CD4-positive, CD25-positive, alpha-beta regulatory T cell (primary cell): ENCODE measurements around the gene COL5A1. TPM values are rescaled to one million over a fixed set of nuclear protein-coding genes. Genes with fewer than 3 reads are reported as not detected.

Source experiments
- ATAC-seq, 2 donors: fragments of 150-1000 bp; cut with Tn5 transposase; one replicate each; pipeline ENCODE4 v1.10.0; 2021; ENCODE audit warnings: low read depth in 2 of 2, moderate number of reproducible peaks in 2 of 2, moderate library complexity in 1 of 2
- DNase-seq, 3 donors: peaks; one replicate each; pipeline versions ENCODE4 v3.0.0 to v3.0.0-alpha.2; 2012 to 2022; ENCODE audit warnings: mixed read lengths in 1 of 3
- H3K27ac ChIP-seq: one replicate; pipeline ENCODE4 v1.7.0; 2013; ENCODE audit warnings: mild to moderate bottlenecking, low read length; ENCODE audit not compliant: insufficient read depth, poor library complexity, severe bottlenecking
- H3K27me3 ChIP-seq: one replicate; pipeline ENCODE4 v1.7.0; 2013; ENCODE audit warnings: low read length; ENCODE audit not compliant: control insufficient read depth, insufficient read depth
- H3K36me3 ChIP-seq: one replicate; pipeline ENCODE4 v1.7.0; 2013; ENCODE audit warnings: mild to moderate bottlenecking, low read length, moderate library complexity; ENCODE audit not compliant: control insufficient read depth, insufficient read depth
- H3K4me1 ChIP-seq: 2 replicates; pipeline ENCODE4 v1.7.0; 2013; ENCODE audit warnings: mild to moderate bottlenecking, low read length; ENCODE audit not compliant: insufficient read depth, control insufficient read depth, poor library complexity, severe bottlenecking
- H3K4me3 ChIP-seq: one replicate; pipeline ENCODE4 v1.7.0; 2013; ENCODE audit warnings: low read depth, mild to moderate bottlenecking, low read length, moderate library complexity
- H3K9me3 ChIP-seq, 2 experiments: 1 replicate in 1 of 2; 2 replicates in 1 of 2; pipeline ENCODE4 v1.7.0; 2013; ENCODE audit warnings: low read length in 2 of 2, mild to moderate bottlenecking in 1 of 2, moderate library complexity in 1 of 2; ENCODE audit not compliant: control insufficient read depth in 2 of 2
- H3K27ac Mint-ChIP-seq, 3 donors: one replicate each; pipeline ENCODE4 v1.8.0; 2020 to 2022; ENCODE audit warnings: mild to moderate bottlenecking in 3 of 3, mixed read lengths in 3 of 3, moderate library complexity in 2 of 3
- H3K27me3 Mint-ChIP-seq: one replicate; pipeline ENCODE4 v1.8.0; 2022; ENCODE audit warnings: mild to moderate bottlenecking, mixed read lengths
- H3K36me3 Mint-ChIP-seq: one replicate; pipeline ENCODE4 v1.8.0; 2020; ENCODE audit warnings: mixed read lengths
- H3K4me1 Mint-ChIP-seq, 4 donors: one replicate each; pipeline ENCODE4 v1.8.0; 2020 to 2022; ENCODE audit warnings: mixed read lengths in 4 of 4, mild to moderate bottlenecking in 1 of 4
- H3K4me3 Mint-ChIP-seq, 4 donors: one replicate each; pipeline ENCODE4 v1.8.0; 2020 to 2022; ENCODE audit warnings: mild to moderate bottlenecking in 4 of 4, mixed read lengths in 4 of 4, moderate library complexity in 3 of 4
- H3K9me3 Mint-ChIP-seq, 7 donors: one replicate each; pipeline ENCODE4 v1.8.0; 2020 to 2022; ENCODE audit warnings: mixed read lengths in 7 of 7, mild to moderate bottlenecking in 3 of 7, moderate library complexity in 2 of 7
- polyA plus RNA-seq, 4 donors: library from polyadenylated mRNA; unstranded; fragments of 300-500 nt; fragmentation: Illumina TruSeq; gene quantifications; one replicate each; pipeline ENCODE4 v1.2.3, GENCODE V29; 2021
- total RNA-seq: library from RNA; stranded (reverse); gene quantifications from one replicate; pipeline ENCODE4 v1.2.3, GENCODE V29; 2022

Gene COL5A1
- total and polyA plus RNA-seq, 5 donors from 2014 or later, result 0.02 to 1.7 (median 0.10) TPM; not detected in 2

DNA sequence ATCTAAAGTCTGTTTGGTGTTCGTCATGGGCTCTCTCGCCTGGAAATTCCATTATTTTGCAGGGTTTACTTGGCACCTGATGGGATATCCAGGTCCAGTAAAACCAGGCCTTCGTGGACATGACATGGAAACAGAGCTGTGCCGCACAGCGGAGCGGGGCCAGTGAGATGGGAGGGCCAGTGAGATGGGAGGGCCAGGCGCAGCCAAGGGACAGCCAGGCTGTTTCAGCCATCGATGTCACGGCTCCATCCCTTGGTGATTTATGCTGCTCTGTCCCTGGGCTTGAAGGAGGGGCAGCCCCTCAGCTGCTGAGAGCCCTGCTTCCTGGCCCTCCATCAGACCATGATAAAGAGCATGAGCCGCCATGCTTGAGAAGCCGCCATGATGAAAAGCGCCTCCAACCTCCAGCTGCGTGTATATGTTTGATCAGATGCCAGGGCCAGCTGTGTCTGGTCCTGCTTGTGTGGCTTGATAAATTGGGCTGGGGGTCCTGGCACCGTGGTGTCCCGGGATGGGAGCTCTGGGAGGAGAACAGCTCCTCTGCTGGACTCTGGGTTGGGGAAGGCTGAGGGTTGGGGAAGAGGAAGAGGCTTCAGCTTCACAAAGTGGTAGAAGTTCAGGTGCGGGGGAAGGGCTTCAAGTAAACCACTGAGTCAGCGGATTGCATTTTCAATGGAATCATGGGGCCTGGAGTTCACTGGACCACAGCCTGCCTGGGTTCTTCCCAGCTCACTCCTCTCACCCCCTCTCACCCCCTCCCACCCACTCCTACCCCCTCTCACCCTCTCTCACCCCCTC, 6.1 kb upstream of the COL5A1 start:
- Mint-ChIP-seq H3K36me3 (no peaks in the 10 kb centered on the region), H3K4me1 (peaks cover 0 to 2% (median 0%) of the 10 kb centered on the region in 4 donors), H3K4me3 (no peak overlapping the region), H3K27ac (no peak overlapping the region), H3K9me3 (peaks cover 0 to 1% (median 0%) of the 10 kb centered on the region in 7 donors), H3K27me3 (no peaks in the 10 kb centered on the region)
- no peak overlapping the region for H3K4me3 ChIP-seq
- no peaks in the 10 kb centered on the region for H3K27me3 ChIP-seq
- no peaks in the 10 kb centered on the region for H3K36me3 ChIP-seq
- no peaks in the 10 kb centered on the region for H3K9me3 ChIP-seq
- H3K4me1 ChIP-seq, result no peaks in the 10 kb centered on the region
- no peak overlapping the region for H3K27ac ChIP-seq
- no peak for ATAC-seq
- no peak for DNase-seq

DNA sequence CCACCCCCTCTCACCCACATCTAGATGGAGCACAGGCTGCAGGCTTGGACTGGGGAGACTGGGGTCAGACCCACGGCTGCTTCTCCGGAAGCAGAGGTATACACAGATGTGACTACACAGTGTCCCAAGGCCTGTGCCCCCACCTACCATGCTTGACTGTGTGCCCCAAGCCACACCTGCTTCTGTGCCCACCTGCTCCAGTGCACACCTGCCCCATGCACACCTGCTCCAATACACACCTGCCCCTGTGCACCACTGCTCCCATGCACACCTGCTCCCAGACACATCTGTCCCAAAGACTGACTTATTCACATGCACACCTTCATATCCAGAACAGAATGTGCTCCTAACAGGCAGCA, 5.5 kb upstream of the COL5A1 start:
- no peaks in the 10 kb centered on the region for H3K27me3 ChIP-seq
- Mint-ChIP-seq H3K27ac (no peak overlapping the region), H3K4me1 (peaks cover 0 to 2% (median 0%) of the 10 kb centered on the region in 4 donors), H3K9me3 (peaks cover 0 to 1% (median 0%) of the 10 kb centered on the region in 7 donors), H3K4me3 (no peak overlapping the region), H3K36me3 (no peaks in the 10 kb centered on the region), H3K27me3 (no peaks in the 10 kb centered on the region)
- ATAC-seq (no peak), DNase-seq (no peak)
- no peak overlapping the region for H3K27ac ChIP-seq
- H3K4me3 ChIP-seq, result no peak overlapping the region
- no peaks in the 10 kb centered on the region for H3K9me3 ChIP-seq
- no peaks in the 10 kb centered on the region for H3K36me3 ChIP-seq
- no peaks in the 10 kb centered on the region for H3K4me1 ChIP-seq

DNA sequence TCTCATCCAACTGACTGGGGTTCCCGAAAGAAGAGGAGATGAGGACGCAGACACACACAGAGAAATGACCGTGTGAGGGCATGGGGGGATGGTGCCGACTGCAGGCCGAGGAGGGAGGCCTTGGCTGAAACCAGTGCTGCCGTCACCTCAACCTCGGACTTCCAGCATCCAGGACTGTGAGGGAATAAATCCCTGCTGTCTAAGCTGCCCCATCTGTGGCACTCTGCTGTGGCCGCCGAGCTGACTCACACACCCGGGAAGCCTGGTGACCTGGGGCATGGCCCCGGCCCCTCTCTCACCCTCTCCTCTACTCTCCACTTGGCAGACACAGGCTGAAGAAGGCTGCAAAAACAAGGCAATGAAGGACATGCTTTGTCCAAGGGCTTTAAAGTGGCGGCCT, 4.4 kb upstream of the COL5A1 start:
- no peak for DNase-seq

DNA sequence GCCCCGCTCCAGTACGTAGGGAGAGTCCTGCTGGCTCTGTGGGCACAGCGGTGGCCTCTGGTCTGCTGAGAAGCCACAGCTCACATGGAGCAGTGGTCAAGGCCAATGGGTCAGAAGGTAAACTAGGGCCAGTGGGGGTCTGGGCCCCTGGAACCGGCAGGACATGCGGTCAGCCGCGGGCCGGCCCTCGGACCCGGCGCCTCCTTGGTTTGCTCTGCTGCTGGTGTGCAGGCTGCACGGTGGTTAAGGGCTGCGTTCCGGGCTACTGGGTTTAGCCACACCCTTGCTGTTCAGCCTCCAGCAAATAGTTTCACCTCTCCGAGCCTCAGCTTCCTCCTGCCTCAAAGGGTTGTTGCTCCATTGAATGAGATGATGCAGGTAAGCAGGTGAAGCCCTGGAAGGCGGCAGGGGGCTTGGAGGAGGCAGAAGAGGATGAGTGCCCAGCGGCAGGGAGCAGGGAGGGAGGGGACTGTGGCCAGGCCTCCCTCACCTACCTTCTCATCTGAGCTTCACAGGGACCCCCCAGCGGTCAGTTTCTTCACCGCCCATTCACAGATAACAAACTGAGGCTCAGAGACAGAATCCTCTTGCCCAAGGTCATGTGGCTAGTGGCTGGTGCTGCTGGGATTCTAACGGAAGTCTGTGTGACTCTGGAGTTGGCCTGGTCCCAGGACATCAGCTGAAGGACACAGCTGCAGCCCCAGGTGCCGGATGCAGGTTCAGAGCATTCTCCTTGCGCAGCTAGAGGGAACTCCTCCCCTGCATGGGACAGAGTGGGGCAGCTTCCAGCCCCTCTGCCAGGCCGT, 3.7 kb upstream of the COL5A1 start:
- no peaks in the 10 kb centered on the region for H3K36me3 ChIP-seq
- no peaks in the 10 kb centered on the region for H3K27me3 Mint-ChIP-seq
- H3K4me1 Mint-ChIP-seq, result peaks cover 0 to 2% (median 0%) of the 10 kb centered on the region in 4 donors
- ATAC-seq, result no peak
- H3K27ac Mint-ChIP-seq, result no peak overlapping the region
- no peak overlapping the region for H3K4me3 Mint-ChIP-seq
- H3K4me1 ChIP-seq, result no peaks in the 10 kb centered on the region
- H3K9me3 Mint-ChIP-seq, result peaks cover 0 to 1% (median 0%) of the 10 kb centered on the region in 7 donors
- no peak overlapping the region for H3K27ac ChIP-seq
- no peaks in the 10 kb centered on the region for H3K9me3 ChIP-seq
- DNase-seq, result no peak
- H3K4me3 ChIP-seq, result no peak overlapping the region
- H3K27me3 ChIP-seq, result no peaks in the 10 kb centered on the region
- H3K36me3 Mint-ChIP-seq, result no peaks in the 10 kb centered on the region

More for the DNA sequence above, 4.4 kb upstream of the COL5A1 start:
- Histone ChIP-seq H3K4me3 (no peak overlapping the region), H3K9me3 (no peaks in the 10 kb centered on the region), H3K27ac (no peak overlapping the region), H3K4me1 (no peaks in the 10 kb centered on the region), H3K27me3 (no peaks in the 10 kb centered on the region), H3K36me3 (no peaks in the 10 kb centered on the region)
- no peak for ATAC-seq
- Mint-ChIP-seq H3K4me3 (no peak overlapping the region), H3K36me3 (no peaks in the 10 kb centered on the region), H3K9me3 (peaks cover 0 to 1% (median 0%) of the 10 kb centered on the region in 7 donors), H3K4me1 (peaks cover 0 to 2% (median 0%) of the 10 kb centered on the region in 4 donors), H3K27ac (no peak overlapping the region), H3K27me3 (no peaks in the 10 kb centered on the region)

DNA sequence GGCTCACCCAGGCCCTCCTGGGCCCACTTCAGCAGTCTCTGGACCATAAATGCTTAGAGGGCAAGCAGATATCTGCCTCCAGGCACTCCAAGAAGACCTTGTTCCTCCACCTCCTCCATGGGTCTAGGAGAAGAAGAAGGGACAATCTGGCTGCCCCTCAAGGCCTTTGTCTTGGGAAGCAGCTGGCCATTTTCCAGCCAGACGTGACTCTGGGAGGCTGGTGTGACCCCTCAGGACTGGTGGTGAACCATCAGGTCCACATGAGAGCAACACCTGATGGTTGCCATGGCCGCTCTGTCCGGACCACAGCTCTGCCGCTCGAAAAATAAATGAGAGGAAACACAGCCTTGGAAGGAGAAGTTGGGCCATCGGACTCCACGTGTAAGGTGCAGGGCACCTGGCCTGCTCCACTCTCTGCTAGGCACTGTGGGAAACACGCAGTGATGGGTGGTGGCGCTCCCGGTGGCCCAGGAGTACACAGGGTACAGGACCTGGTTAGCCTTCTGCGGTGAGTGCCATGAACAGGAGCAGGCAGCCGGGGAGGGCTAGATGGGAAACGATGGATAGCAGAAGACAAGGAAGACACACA, 3.0 kb upstream of the COL5A1 start:
- Histone ChIP-seq H3K27ac (no peak overlapping the region), H3K4me3 (no peak overlapping the region), H3K27me3 (no peaks in the 10 kb centered on the region), H3K9me3 (no peaks in the 10 kb centered on the region), H3K4me1 (no peaks in the 10 kb centered on the region), H3K36me3 (no peaks in the 10 kb centered on the region)
- Mint-ChIP-seq H3K27me3 (no peaks in the 10 kb centered on the region), H3K4me1 (peaks cover 0 to 2% (median 0%) of the 10 kb centered on the region in 4 donors), H3K9me3 (peaks cover 0 to 2% (median 0%) of the 10 kb centered on the region in 7 donors), H3K36me3 (no peaks in the 10 kb centered on the region), H3K27ac (no peak overlapping the region), H3K4me3 (peak overlapping the region in 1 of 4 donors; percentile 41)
- ATAC-seq (no peak), DNase-seq (no peak)

DNA sequence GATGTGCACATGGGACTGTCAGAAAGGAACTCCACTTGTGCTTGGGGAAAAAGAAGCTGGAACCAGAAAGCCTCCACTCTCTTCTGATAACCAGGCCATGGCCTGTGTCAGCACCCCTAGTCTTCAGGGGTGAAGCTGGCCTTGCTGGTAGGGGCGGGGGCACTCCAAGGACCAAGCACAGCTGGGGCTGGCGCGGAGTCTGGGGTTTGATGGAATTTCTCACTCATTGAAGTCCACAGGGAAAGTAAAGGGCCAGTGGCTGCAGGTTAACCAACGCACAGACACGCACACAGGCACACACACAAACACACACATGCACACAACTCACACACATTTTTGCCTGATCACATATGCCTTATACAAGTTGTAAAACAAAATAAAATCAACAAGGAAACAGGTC, 1.6 kb upstream of the COL5A1 start:
- H3K9me3 Mint-ChIP-seq, result peaks cover 0 to 2% (median 0%) of the 10 kb centered on the region in 7 donors
- H3K4me3 ChIP-seq, result no peak overlapping the region
- ATAC-seq, result no peak
- H3K27me3 Mint-ChIP-seq, result no peaks in the 10 kb centered on the region
- H3K4me3 Mint-ChIP-seq, result peak overlapping the region in 1 of 4 donors; percentile 8
- H3K27ac ChIP-seq, result no peak overlapping the region
- no peaks in the 10 kb centered on the region for H3K36me3 ChIP-seq
- no peaks in the 10 kb centered on the region for H3K9me3 ChIP-seq
- no peaks in the 10 kb centered on the region for H3K36me3 Mint-ChIP-seq
- H3K4me1 ChIP-seq, result no peaks in the 10 kb centered on the region
- DNase-seq, result no peak
- H3K4me1 Mint-ChIP-seq, result peaks cover 0 to 4% (median 0%) of the 10 kb centered on the region in 4 donors
- H3K27me3 ChIP-seq, result no peaks in the 10 kb centered on the region
- H3K27ac Mint-ChIP-seq, result no peak overlapping the region

DNA sequence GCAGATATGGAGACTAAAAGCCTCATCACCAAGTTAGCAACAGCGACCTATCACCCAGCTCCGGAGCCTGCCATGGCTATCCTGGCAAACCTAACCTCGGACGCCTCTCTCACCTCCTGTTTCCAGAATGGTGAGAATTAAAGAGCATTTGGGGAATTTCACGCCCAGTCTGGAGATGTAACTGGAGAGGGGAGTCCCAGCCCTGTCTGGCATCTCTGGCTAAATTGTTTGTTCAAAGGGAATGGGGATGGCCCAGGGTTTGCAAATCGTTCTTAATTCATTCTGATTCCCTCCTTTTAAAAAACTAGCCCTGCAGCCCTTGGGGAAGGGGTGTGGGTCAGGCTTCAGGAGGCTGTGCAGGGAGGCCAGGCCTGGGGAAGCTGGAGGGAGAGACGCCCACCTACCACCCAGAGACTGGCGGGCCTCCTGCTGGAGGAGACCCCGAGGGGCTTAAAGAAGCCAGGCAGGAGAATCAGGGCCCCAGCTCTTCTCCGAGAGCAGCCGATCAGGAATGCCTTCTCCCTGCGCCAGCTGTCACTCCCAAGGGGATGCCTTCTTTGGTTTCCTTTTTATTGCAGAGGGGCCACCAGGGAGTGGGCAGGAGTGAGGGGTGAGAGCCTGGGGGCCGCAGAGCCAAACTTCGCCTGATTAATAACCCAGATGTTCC, 964 bp upstream of the COL5A1 start:
- Histone ChIP-seq H3K9me3 (no peaks in the 10 kb centered on the region), H3K27me3 (no peaks in the 10 kb centered on the region), H3K36me3 (no peaks in the 10 kb centered on the region), H3K4me3 (no peak overlapping the region), H3K4me1 (no peaks in the 10 kb centered on the region), H3K27ac (no peak overlapping the region)
- DNase-seq, result no peak
- peaks cover 0 to 4% (median 0%) of the 10 kb centered on the region in 4 donors for H3K4me1 Mint-ChIP-seq
- no peak for ATAC-seq
- H3K27me3 Mint-ChIP-seq, result no peaks in the 10 kb centered on the region
- H3K9me3 Mint-ChIP-seq, result peaks cover 0 to 2% (median 0%) of the 10 kb centered on the region in 7 donors
- H3K4me3 Mint-ChIP-seq, result peak overlapping the region in 2 of 4 donors; percentile 26 to 79
- H3K27ac Mint-ChIP-seq, result no peak overlapping the region
- H3K36me3 Mint-ChIP-seq, result no peaks in the 10 kb centered on the region
